HepG2 (cell line): ENCODE measurements around the gene LDLRAD4. TPM values are rescaled to one million over a fixed set of nuclear protein-coding genes. Genes with fewer than 3 reads are reported as not detected.

Experiments
- ATAC-seq: fragments of 200-7000 bp; cut with Tn5 transposase; 3 replicates; pipeline ENCODE4 v1.9.1; 2020; ENCODE audit warnings: mild to moderate bottlenecking, moderate library complexity
- BruUV-seq: library from RNA; stranded (reverse); fragments of 400-500 nt; replicated peaks from 2 replicates; lab custom pipeline; 2021; lab: Mats Ljungman, UMichigan
- CTCF ChIA-PET: fragments of 300-600 bp; formaldehyde crosslinking; extraction: SDS; loops from one replicate; lab custom pipeline; 2021; ENCODE audit warnings: low total read pairs, inconsistent platforms, low intra/inter-chr PET ratio; lab: Yijun Ruan, JAX
- POLR2A ChIA-PET: fragments of 350-600 bp; sonication (Branson Sonifier 250); formaldehyde crosslinking; loops from one replicate; lab custom pipeline; 2020; ENCODE audit warnings: antibody characterized with exemption, inconsistent platforms; lab: Yijun Ruan, JAX
- DNase-seq: peaks from one replicate; pipeline ENCODE4 v3.0.0-alpha.2; 2015; ENCODE audit warnings: low spot score
- FAIRE-seq: peaks from 3 replicates; lab custom pipeline; 2011; peaks lifted over from hg19 to GRCh38; lab: Jason Lieb, UNC
- H2AFZ ChIP-seq: one replicate; pipeline ENCODE4 v1.6.1; 2011; ENCODE audit warnings: low read length, inconsistent platforms
- H3K27ac ChIP-seq: fragments of 300-600 bp; 3 replicates; pipeline ENCODE4 v1.8.0; 2011; ENCODE audit warnings: mixed run types, mild to moderate bottlenecking, mixed read lengths, low read length, inconsistent platforms; ENCODE audit not compliant: insufficient read depth; ENCODE audit errors: extremely low read length
- H3K27me3 ChIP-seq, 2 experiments: fragments of 200-600 bp in 1 of 2; 2 replicates in 1 of 2; 3 replicates in 1 of 2; pipeline versions ENCODE4 v1.6.0 to v1.8.0; 2011; ENCODE audit warnings: low read length in 2 of 2, mild to moderate bottlenecking in 2 of 2, moderate library complexity in 2 of 2, inconsistent platforms in 1 of 2; ENCODE audit not compliant: insufficient read depth in 2 of 2, control insufficient read depth in 1 of 2
- H3K36me3 ChIP-seq, 2 experiments: fragments of 200-600 bp in 1 of 2; replicated peaks in 1 of 2; 2 replicates in 1 of 2; 3 replicates in 1 of 2; pipeline versions ENCODE4 v1.5.1 to v1.8.0; 2011; ENCODE audit warnings: low read length in 2 of 2, inconsistent platforms in 1 of 2; ENCODE audit not compliant: insufficient read depth in 2 of 2, control insufficient read depth in 1 of 2
- H3K4me1 ChIP-seq: 2 replicates; pipeline ENCODE4 v1.5.1; 2012; ENCODE audit warnings: low read length, inconsistent platforms; ENCODE audit not compliant: insufficient read depth
- H3K4me2 ChIP-seq: 2 replicates; pipeline ENCODE4 v1.6.0; 2011; ENCODE audit warnings: low read depth, low read length, inconsistent platforms
- H3K4me3 ChIP-seq, 3 experiments: fragments of 200-600 bp in 1 of 3; sonication (generic), shearing (Covaris generic) in 1 of 3; replicated peaks in 1 of 3; 2 replicates each; pipeline ENCODE4 v1.5.1; 2011 to 2016; ENCODE audit warnings: low read length in 3 of 3, inconsistent platforms in 2 of 3, low read depth in 2 of 3, mild to moderate bottlenecking in 2 of 3, control low read depth in 1 of 3, mixed read lengths in 1 of 3; ENCODE audit not compliant: insufficient read depth in 1 of 3
- H3K79me2 ChIP-seq: one replicate; pipeline ENCODE4 v1.6.1; 2011; ENCODE audit warnings: low read length, inconsistent platforms; ENCODE audit not compliant: insufficient read depth
- H3K9ac ChIP-seq: 2 replicates; pipeline ENCODE4 v1.6.0; 2011; ENCODE audit warnings: mild to moderate bottlenecking, low read depth, low read length, inconsistent platforms; ENCODE audit not compliant: insufficient read depth
- H3K9me3 ChIP-seq: 2 replicates; pipeline ENCODE4 v1.5.1; 2012; ENCODE audit warnings: mild to moderate bottlenecking, low read length
- H4K20me1 ChIP-seq: 2 replicates; pipeline ENCODE4 v1.6.0; 2011; ENCODE audit warnings: inconsistent platforms, mild to moderate bottlenecking, low read length, moderate library complexity; ENCODE audit not compliant: insufficient read depth
- CBX5 ChIP-seq: sonication (generic); formaldehyde crosslinking; IDR thresholded peaks from 2 replicates; pipeline ENCODE4 v1.4.0; 2020; ENCODE audit warnings: missing genetic modification reagents, borderline replicate concordance
- CCDC6 ChIP-seq: sonication (generic); formaldehyde crosslinking; IDR thresholded peaks from 2 replicates; pipeline ENCODE4 v1.8.1; 2022; ENCODE audit warnings: mild to moderate bottlenecking, missing genetic modification reagents, moderate library complexity
- GATAD2A ChIP-seq: IDR thresholded peaks from 2 replicates; pipeline ENCODE4 v1.6.1; 2016
- MEIS2 ChIP-seq: sonication (generic); formaldehyde crosslinking; IDR thresholded peaks from 2 replicates; pipeline ENCODE4 v1.9.0; 2021; ENCODE audit warnings: mild to moderate bottlenecking, missing genetic modification reagents
- PREB ChIP-seq: sonication (generic); formaldehyde crosslinking; IDR thresholded peaks from 2 replicates; pipeline ENCODE4 v1.4.0; 2020; ENCODE audit warnings: missing genetic modification reagents
- RFXANK ChIP-seq: IDR thresholded peaks from 2 replicates; pipeline ENCODE4 v1.6.1; 2016
- THRA ChIP-seq: sonication (generic); formaldehyde crosslinking; IDR thresholded peaks from 2 replicates; pipeline ENCODE4 v1.4.0; 2020; ENCODE audit warnings: missing genetic modification reagents, borderline replicate concordance
- ZFP91 ChIP-seq: sonication (generic); formaldehyde crosslinking; IDR thresholded peaks from 2 replicates; pipeline ENCODE4 v1.9.0; 2022; ENCODE audit warnings: missing genetic modification reagents, mild to moderate bottlenecking, borderline replicate concordance
- ZNF318 ChIP-seq: sonication (generic); formaldehyde crosslinking; IDR thresholded peaks from 2 replicates; pipeline ENCODE4 v1.4.0; 2020; ENCODE audit warnings: mild to moderate bottlenecking, missing genetic modification reagents
- ZNF775 ChIP-seq: sonication (generic); formaldehyde crosslinking; IDR thresholded peaks from 2 replicates; pipeline ENCODE4 v1.4.0; 2020; ENCODE audit warnings: missing genetic modification reagents, mild to moderate bottlenecking, moderate library complexity, borderline replicate concordance
- ZNF782 ChIP-seq: sonication (generic); formaldehyde crosslinking; IDR thresholded peaks from 2 replicates; pipeline ENCODE4 v1.4.0; 2020; ENCODE audit warnings: missing genetic modification reagents, mild to moderate bottlenecking, borderline replicate concordance
- WGBS: methylation state at CpG from one replicate; pipeline ENCODE4 v1.1.6; 2017; ENCODE audit warnings: low lambda C conversion rate; 5-methylcytosine and 5-hydroxymethylcytosine counted together
- in situ Hi-C: cut with HindIII; loops from 2 replicates; pipeline ENCODE4 v1.10.0; 2017; ENCODE audit warnings: low pct_unique_long_range_greater_than_20kb; ENCODE audit not compliant: extremely low pct_ligation_motif_present
- intact Hi-C: fragments of 100-400 bp; cut with micrococcal nuclease; formaldehyde crosslinking; loops from one replicate; pipeline ENCODE4 v1.10.0; 2022; ENCODE audit not compliant: unreplicated experiment
- polyA plus RNA-seq, 8 experiments: library from polyadenylated mRNA; depleted of rRNA in 3 of 8; stranded (reverse) in 7 of 8; unstranded in 1 of 8; fragments of >200 nt; fragmentation: Illumina TruSeq in 4 of 8; extraction: Trizol in 4 of 8; gene quantifications; 2 replicates each; pipeline versions ENCODE4 v1.2.1 to v1.2.3, GENCODE V29; 2011 to 2016; ENCODE audit warnings: low read depth in 4 of 8, missing spikeins in 1 of 8, mixed read lengths in 1 of 8; ENCODE audit not compliant: insufficient read depth in 1 of 8
- total RNA-seq, 5 experiments: library from RNA; depleted of rRNA; stranded (reverse); fragments of >200 nt; fragmentation: Illumina TruSeq; extraction: Trizol; gene quantifications; 2 replicates each; pipeline ENCODE4 v1.2.3, GENCODE V29; 2016; ENCODE audit warnings: low read depth in 1 of 5

The LDLRAD4 gene
- total and polyA plus RNA-seq, 2 of the 13 experiments (the other 11 are each of a cell fraction or from before 2014, with no cell fraction given), result 13.6 to 20.9 TPM

- TF ChIP-seq ZNF318 (CRISPR knock-in tag) (no peak), CCDC6 (CRISPR knock-in tag) (no peak), ZNF782 (CRISPR knock-in tag) (no peak), MEIS2 (CRISPR knock-in tag) (no peak)
These were observed 24.2 kb downstream of the LDLRAD4 start (continued) for GRCh38 chr18:13242797-13243196.

GRCh38 chr18:13243363-13243762, 24.8 kb downstream of the LDLRAD4 start:
- no TSS peak for BruUV-seq
- 85% methylated on average over 9 of the region's 9 CpGs for WGBS
- intact Hi-C loops, result no loop called here
- ATAC-seq, result no peak
- FAIRE-seq, result no peak
- in situ Hi-C loops, result no loop called here
- no peak overlapping the region for H3K9ac ChIP-seq
- H3K4me2 ChIP-seq, result no peak overlapping the region
- no peak overlapping the region for H3K27ac ChIP-seq
- H3K27me3 ChIP-seq, result no peaks in the 10 kb centered on the region; a peak in 1 of 5 replicates
- CTCF ChIA-PET, result no interaction called here
- no peak overlapping the region for H3K4me3 ChIP-seq
- H4K20me1 ChIP-seq, result no peaks in the 10 kb centered on the region
- H3K79me2 ChIP-seq, result no peaks in the 10 kb centered on the region
- DNase-seq, result no peak
- H3K36me3 ChIP-seq, result no peaks in the 10 kb centered on the region
- no peak overlapping the region for H2AFZ ChIP-seq
- H3K9me3 ChIP-seq, result no peaks in the 10 kb centered on the region
- peaks cover 13% of the 10 kb centered on the region for H3K4me1 ChIP-seq
- POLR2A ChIA-PET, result no interaction called here
- TF ChIP-seq ZFP91 (CRISPR knock-in tag) (no peak), PREB (CRISPR knock-in tag) (no peak), THRA (CRISPR knock-in tag) (no peak), ZNF775 (CRISPR knock-in tag) (no peak), GATAD2A (CRISPR knock-in tag) (no peak), RFXANK (CRISPR knock-in tag) (no peak), CBX5 (CRISPR knock-in tag) (no peak)
